ENCODE results near the gene DNAJC4. TPM values are rescaled to one million over a fixed set of nuclear protein-coding genes. Genes with fewer than 3 reads are reported as not detected.

DNAJC4 gene
- polyA plus RNA-seq, 1 donor (not counting 4 experiments of a cell fraction or from before 2014, with no cell fraction given), result 12.2 TPM

DNA sequence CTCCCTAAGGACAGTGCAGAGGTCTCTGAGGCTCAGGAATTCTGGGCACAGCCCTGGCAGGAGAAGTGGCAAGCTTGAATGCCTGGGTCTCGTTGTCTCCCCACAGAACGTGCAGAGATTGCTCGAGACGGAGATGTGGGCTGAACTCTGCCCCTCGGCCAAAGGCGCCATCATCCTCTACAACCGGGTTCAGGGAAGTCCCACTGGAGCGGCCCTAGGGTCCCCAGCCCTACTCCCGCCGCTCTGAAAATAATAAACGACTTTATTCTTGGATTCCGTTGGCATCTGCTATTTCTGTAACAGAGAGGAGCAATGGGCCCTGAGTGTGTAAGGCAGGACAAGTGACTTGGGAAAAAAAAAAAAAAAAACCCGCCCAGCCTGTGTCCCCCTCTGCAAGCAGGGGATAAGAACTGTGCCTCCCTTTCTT, 591 bp upstream of the DNAJC4 start:
- FAIRE-seq (no peak), DNase-seq (ENCODE audit: low read depth, low spot score) (no peak)
- Histone ChIP-seq H3K27ac (ENCODE audit: control insufficient read depth, insufficient read depth, low read length) (no peak overlapping the region), H3K4me2 (ENCODE audit: control insufficient read depth, extremely low read depth, insufficient read depth, low read depth, low read length) (peak overlapping the region; percentile 78), H3K9ac (ENCODE audit: control insufficient read depth, extremely low read depth, insufficient read depth, low read length) (peak overlapping the region; percentile 88), H3K27me3 (ENCODE audit: control insufficient read depth, extremely low read depth, insufficient read depth, low read length) (no peaks in the 10 kb centered on the region), H3K79me2 (ENCODE audit: control insufficient read depth, insufficient read depth, low read length) (peaks cover 18% of the 10 kb centered on the region), H3K9me3 (ENCODE audit: control insufficient read depth, low read depth, low read length) (no peaks in the 10 kb centered on the region), H3K36me3 (ENCODE audit: control insufficient read depth in 2 of 2, extremely low read depth in 1 of 2, insufficient read depth in 2 of 2, low read length in 2 of 2) (peaks cover 3% of the 10 kb centered on the region in 2 experiments), H3K9me1 (ENCODE audit: control insufficient read depth, extremely low read depth, insufficient read depth, low read length) (peaks cover 2% of the 10 kb centered on the region), H2AFZ (ENCODE audit: control insufficient read depth, low read length) (no peak overlapping the region), H3K4me1 (ENCODE audit: control insufficient read depth, extremely low read depth, insufficient read depth, low read length) (peaks cover 48% of the 10 kb centered on the region), H4K20me1 (ENCODE audit: control insufficient read depth, extremely low read depth, insufficient read depth, low read length) (no peaks in the 10 kb centered on the region), H3K4me3 (ENCODE audit: control insufficient read depth in 2 of 3, extremely low read depth in 1 of 3, insufficient read depth in 2 of 3, low read depth in 1 of 3, low read length in 3 of 3) (peak overlapping the region; percentile 48 to 81 (median 66))
- TF ChIP-seq, protein P1, sequence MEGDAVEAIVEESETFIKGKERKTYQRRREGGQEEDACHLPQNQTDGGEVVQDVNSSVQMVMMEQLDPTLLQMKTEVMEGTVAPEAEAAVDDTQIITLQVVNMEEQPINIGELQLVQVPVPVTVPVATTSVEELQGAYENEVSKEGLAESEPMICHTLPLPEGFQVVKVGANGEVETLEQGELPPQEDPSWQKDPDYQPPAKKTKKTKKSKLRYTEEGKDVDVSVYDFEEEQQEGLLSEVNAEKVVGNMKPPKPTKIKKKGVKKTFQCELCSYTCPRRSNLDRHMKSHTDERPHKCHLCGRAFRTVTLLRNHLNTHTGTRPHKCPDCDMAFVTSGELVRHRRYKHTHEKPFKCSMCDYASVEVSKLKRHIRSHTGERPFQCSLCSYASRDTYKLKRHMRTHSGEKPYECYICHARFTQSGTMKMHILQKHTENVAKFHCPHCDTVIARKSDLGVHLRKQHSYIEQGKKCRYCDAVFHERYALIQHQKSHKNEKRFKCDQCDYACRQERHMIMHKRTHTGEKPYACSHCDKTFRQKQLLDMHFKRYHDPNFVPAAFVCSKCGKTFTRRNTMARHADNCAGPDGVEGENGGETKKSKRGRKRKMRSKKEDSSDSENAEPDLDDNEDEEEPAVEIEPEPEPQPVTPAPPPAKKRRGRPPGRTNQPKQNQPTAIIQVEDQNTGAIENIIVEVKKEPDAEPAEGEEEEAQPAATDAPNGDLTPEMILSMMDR (optimal IDR thresholded peaks at IDR 0.05 in 1 of 3, IDR thresholded peaks at IDR 0.05 in 1 of 3, conservative IDR thresholded peaks at IDR 0.05 in 1 of 3; ENCODE audit: extremely low read depth in 1 of 3, insufficient read depth in 2 of 3, low read length in 3 of 3), result no peak
- no peak for TF ChIP-seq EZH2 (IDR thresholded peaks at IDR 0.05; ENCODE audit: low read length)
- dilution Hi-C loops (cut with MboI; ENCODE audit: extremely low pct_ligation_motif_present, low sequenced_read_pairs), result no loop called here

DNA sequence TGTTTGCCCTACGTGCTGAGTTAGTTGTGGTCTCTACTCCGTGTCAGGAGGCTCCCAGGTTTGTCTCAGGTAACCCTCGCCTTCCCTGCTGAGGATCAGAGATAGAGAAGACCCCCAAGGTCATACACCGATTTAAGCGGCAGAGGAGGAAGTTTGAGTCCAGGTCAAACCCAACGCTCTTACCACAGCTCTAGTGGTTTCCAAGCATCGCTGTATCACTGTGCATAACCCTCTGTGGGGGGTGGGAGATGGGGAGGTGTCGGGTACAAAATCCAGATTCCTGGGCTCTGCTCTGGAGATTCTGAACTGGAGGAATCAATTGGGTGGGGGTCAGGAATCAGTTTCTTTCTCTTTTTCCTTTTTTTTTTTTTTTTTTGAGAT, 627 bp downstream of the DNAJC4 start:
- H3K27ac ChIP-seq (ENCODE audit: control insufficient read depth, insufficient read depth, low read length), result peak overlapping the region; percentile 70
- H4K20me1 ChIP-seq (ENCODE audit: control insufficient read depth, extremely low read depth, insufficient read depth, low read length), result no peaks in the 10 kb centered on the region
- H3K4me2 ChIP-seq (ENCODE audit: control insufficient read depth, extremely low read depth, insufficient read depth, low read depth, low read length), result peak overlapping the region; percentile 78
- no peak for DNase-seq (ENCODE audit: low read depth, low spot score)
- peak overlapping the region; percentile 48 to 81 (median 66) for H3K4me3 ChIP-seq (ENCODE audit: control insufficient read depth in 2 of 3, extremely low read depth in 1 of 3, insufficient read depth in 2 of 3, low read depth in 1 of 3, low read length in 3 of 3)
- peaks cover 13% of the 10 kb centered on the region for H3K79me2 ChIP-seq (ENCODE audit: control insufficient read depth, insufficient read depth, low read length)
- dilution Hi-C loops (cut with MboI; ENCODE audit: extremely low pct_ligation_motif_present, low sequenced_read_pairs), result no loop called here
- peak overlapping the region; percentile 88 for H3K9ac ChIP-seq (ENCODE audit: control insufficient read depth, extremely low read depth, insufficient read depth, low read length)
- TF ChIP-seq, protein P1 (optimal IDR thresholded peaks at IDR 0.05 in 1 of 3, IDR thresholded peaks at IDR 0.05 in 1 of 3, conservative IDR thresholded peaks at IDR 0.05 in 1 of 3; ENCODE audit: extremely low read depth in 1 of 3, insufficient read depth in 2 of 3, low read length in 3 of 3), result no peak
- no peak for TF ChIP-seq EZH2 (IDR thresholded peaks at IDR 0.05; ENCODE audit: low read length)
- FAIRE-seq, result no peak
- peaks cover 53% of the 10 kb centered on the region for H3K4me1 ChIP-seq (ENCODE audit: control insufficient read depth, extremely low read depth, insufficient read depth, low read length)
- H3K9me3 ChIP-seq (ENCODE audit: control insufficient read depth, low read depth, low read length), result no peaks in the 10 kb centered on the region
- peak overlapping the region; percentile 83 for H2AFZ ChIP-seq (ENCODE audit: control insufficient read depth, low read length)
- H3K36me3 ChIP-seq (ENCODE audit: control insufficient read depth in 2 of 2, extremely low read depth in 1 of 2, insufficient read depth in 2 of 2, low read length in 2 of 2), result peaks cover 3 to 7% of the 10 kb centered on the region in 2 experiments
- peaks cover 2% of the 10 kb centered on the region for H3K9me1 ChIP-seq (ENCODE audit: control insufficient read depth, extremely low read depth, insufficient read depth, low read length)
- H3K27me3 ChIP-seq (ENCODE audit: control insufficient read depth, extremely low read depth, insufficient read depth, low read length), result no peaks in the 10 kb centered on the region
